ENCODE results near the gene HS3ST5. TPM values are rescaled to one million over a fixed set of nuclear protein-coding genes. Genes with fewer than 3 reads are reported as not detected.

HS3ST5 gene
- total and polyA plus RNA-seq, 4 donors, result not detected

- TF ChIP-seq HNF4A (conservative IDR thresholded peaks at IDR 0.05), result no peak
- no peak for TF ChIP-seq SP1 (IDR thresholded peaks at IDR 0.05)
These were observed 333.6 kb downstream of the HS3ST5 start (continued) for GRCh38 chr6:114009192-114009591.

DNA sequence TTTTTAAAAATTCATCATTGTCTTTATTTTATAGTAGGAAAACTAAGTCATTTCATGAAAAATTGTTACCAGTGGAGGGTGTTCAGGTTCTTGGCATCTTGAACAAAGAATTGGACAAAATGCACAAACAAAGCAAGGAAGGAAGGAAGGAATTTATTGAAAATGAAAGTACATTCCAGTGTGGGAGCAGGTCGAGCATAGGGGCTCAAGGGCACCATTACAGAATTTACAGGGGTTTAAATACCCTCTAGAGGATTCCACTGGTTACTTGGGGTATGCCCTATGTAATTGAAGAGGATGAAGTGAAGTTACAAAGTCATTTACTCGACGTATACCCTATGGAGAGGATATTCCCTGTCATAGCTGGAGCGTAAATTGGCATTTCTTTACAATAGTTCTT is 334.5 kb downstream of the HS3ST5 start:
- Histone ChIP-seq H3K9me3 (ENCODE audit: control insufficient read depth in 4 of 4, low read length in 3 of 4) (peaks cover 0 to 2% (median 0%) of the 10 kb centered on the region in 4 donors), H3K4me1 (ENCODE audit: control insufficient read depth in 4 of 4, insufficient read depth in 4 of 4, low read length in 3 of 4) (no peaks in the 10 kb centered on the region), H3K36me3 (ENCODE audit: control insufficient read depth in 4 of 4, insufficient read depth in 3 of 4, low read depth in 1 of 4, low read length in 3 of 4) (no peaks in the 10 kb centered on the region), H3K27me3 (ENCODE audit: control insufficient read depth in 4 of 4, insufficient read depth in 4 of 4, low read length in 3 of 4) (peaks cover 0 to 2% (median 0%) of the 10 kb centered on the region in 4 donors), H3K27ac (ENCODE audit: low read depth in 1 of 2, low read length in 2 of 2) (no peak overlapping the region), H3K4me3 (ENCODE audit: low read depth in 1 of 3, low read length in 3 of 3) (no peak overlapping the region), H3K9ac (ENCODE audit: low read depth in 1 of 2, low read length in 2 of 2) (no peak overlapping the region)
- TF ChIP-seq GABPA (IDR thresholded peaks at IDR 0.05 in 1 of 2, conservative IDR thresholded peaks at IDR 0.05 in 1 of 2), result no peak
- TF ChIP-seq NR2F2 (IDR thresholded peaks at IDR 0.05), result no peak
- no peak for TF ChIP-seq TAF1 (conservative IDR thresholded peaks at IDR 0.05)
- no peak for TF ChIP-seq HNF4G (IDR thresholded peaks at IDR 0.05)
- no peak for TF ChIP-seq RAD21 (IDR thresholded peaks at IDR 0.05)
- TF ChIP-seq FOXA2 (IDR thresholded peaks at IDR 0.05), result no peak
- TF ChIP-seq EGR1 (IDR thresholded peaks at IDR 0.05; ENCODE audit: low read depth in 2 of 2), result no peak
- TF ChIP-seq, protein P1, sequence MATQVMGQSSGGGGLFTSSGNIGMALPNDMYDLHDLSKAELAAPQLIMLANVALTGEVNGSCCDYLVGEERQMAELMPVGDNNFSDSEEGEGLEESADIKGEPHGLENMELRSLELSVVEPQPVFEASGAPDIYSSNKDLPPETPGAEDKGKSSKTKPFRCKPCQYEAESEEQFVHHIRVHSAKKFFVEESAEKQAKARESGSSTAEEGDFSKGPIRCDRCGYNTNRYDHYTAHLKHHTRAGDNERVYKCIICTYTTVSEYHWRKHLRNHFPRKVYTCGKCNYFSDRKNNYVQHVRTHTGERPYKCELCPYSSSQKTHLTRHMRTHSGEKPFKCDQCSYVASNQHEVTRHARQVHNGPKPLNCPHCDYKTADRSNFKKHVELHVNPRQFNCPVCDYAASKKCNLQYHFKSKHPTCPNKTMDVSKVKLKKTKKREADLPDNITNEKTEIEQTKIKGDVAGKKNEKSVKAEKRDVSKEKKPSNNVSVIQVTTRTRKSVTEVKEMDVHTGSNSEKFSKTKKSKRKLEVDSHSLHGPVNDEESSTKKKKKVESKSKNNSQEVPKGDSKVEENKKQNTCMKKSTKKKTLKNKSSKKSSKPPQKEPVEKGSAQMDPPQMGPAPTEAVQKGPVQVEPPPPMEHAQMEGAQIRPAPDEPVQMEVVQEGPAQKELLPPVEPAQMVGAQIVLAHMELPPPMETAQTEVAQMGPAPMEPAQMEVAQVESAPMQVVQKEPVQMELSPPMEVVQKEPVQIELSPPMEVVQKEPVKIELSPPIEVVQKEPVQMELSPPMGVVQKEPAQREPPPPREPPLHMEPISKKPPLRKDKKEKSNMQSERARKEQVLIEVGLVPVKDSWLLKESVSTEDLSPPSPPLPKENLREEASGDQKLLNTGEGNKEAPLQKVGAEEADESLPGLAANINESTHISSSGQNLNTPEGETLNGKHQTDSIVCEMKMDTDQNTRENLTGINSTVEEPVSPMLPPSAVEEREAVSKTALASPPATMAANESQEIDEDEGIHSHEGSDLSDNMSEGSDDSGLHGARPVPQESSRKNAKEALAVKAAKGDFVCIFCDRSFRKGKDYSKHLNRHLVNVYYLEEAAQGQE (IDR thresholded peaks at IDR 0.05), result no peak
- no peak for TF ChIP-seq HNF4A (conservative IDR thresholded peaks at IDR 0.05)
- no peak for TF ChIP-seq SP1 (IDR thresholded peaks at IDR 0.05)
- TF ChIP-seq MAX (IDR thresholded peaks at IDR 0.05), result no peak
- TF ChIP-seq, protein P2, sequence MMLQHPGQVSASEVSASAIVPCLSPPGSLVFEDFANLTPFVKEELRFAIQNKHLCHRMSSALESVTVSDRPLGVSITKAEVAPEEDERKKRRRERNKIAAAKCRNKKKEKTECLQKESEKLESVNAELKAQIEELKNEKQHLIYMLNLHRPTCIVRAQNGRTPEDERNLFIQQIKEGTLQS (IDR thresholded peaks at IDR 0.05), result no peak
- no peak for TF ChIP-seq CTCF (IDR thresholded peaks at IDR 0.05; ENCODE audit: low read depth, low read length, missing input control)
- TF ChIP-seq YY1 (IDR thresholded peaks at IDR 0.05), result no peak
- TF ChIP-seq ZBTB33 (IDR thresholded peaks at IDR 0.05), result no peak
- no peak for TF ChIP-seq JUND (IDR thresholded peaks at IDR 0.05)
- no peak for TF ChIP-seq FOXA1 (IDR thresholded peaks at IDR 0.05)
- no peak for TF ChIP-seq RXRA (IDR thresholded peaks at IDR 0.05)
- WGBS, result 81% methylated on average over 4 of the region's 4 CpGs
- no peak for DNase-seq (ENCODE audit: low spot score)
